GM12878 (cell line): ENCODE measurements around the gene RPRD2. TPM values are rescaled to one million over a fixed set of nuclear protein-coding genes. Genes with fewer than 3 reads are reported as not detected.

Experiments used
- ATAC-seq: fragments of 200-7000 bp; cut with Tn5 transposase; 3 replicates; pipeline ENCODE4 v1.9.1; 2020; ENCODE audit warnings: mild to moderate bottlenecking, moderate library complexity
- BruUV-seq: library from RNA; stranded (reverse); fragments of 400-500 nt; replicated peaks from 2 replicates; lab custom pipeline; 2021; lab: Mats Ljungman, UMichigan
- CTCF ChIA-PET: fragments of 300-600 bp; sonication (Branson Sonifier 250); formaldehyde crosslinking; extraction: SDS; loops from one replicate; lab custom pipeline; 2021; ENCODE audit warnings: inconsistent platforms; lab: Yijun Ruan, JAX
- POLR2A ChIA-PET: fragments of 350-600 bp; formaldehyde crosslinking; extraction: SDS; loops from one replicate; lab custom pipeline; 2021; ENCODE audit warnings: inconsistent platforms; lab: Charles Lee
- RAD21 ChIA-PET: fragments of 300-600 bp; sonication (Branson Sonifier 250); formaldehyde crosslinking; loops from one replicate; lab custom pipeline; 2023; ENCODE audit warnings: antibody characterized with exemption; ENCODE audit not compliant: unreplicated experiment; lab: Charles Lee
- SMC1A ChIA-PET: fragments of 300-600 bp; sonication (Branson Sonifier 250); formaldehyde crosslinking; loops from one replicate; lab custom pipeline; 2023; ENCODE audit not compliant: unreplicated experiment, uncharacterized antibody; lab: Charles Lee
- DNase-seq: peaks from one replicate; pipeline ENCODE4 v3.0.0-alpha.2; 2011; ENCODE audit warnings: low read depth, low spot score
- FAIRE-seq: peaks from 3 replicates; lab custom pipeline; 2011; peaks lifted over from hg19 to GRCh38; lab: Jason Lieb, UNC
- H2AFZ ChIP-seq: 2 replicates; pipeline ENCODE4 v1.6.0; 2011; ENCODE audit warnings: low read depth, low read length, control low read depth; ENCODE audit not compliant: control insufficient read depth
- H3K27ac ChIP-seq: 2 replicates; pipeline ENCODE4 v1.5.1; 2011; ENCODE audit warnings: control low read depth; ENCODE audit not compliant: control insufficient read depth, insufficient read depth
- H3K27me3 ChIP-seq, 2 experiments: replicated peaks in 1 of 2; 2 replicates each; pipeline versions ENCODE4 v1.6.0 to v1.6.1; 2011; ENCODE audit warnings: low read length in 1 of 2; ENCODE audit not compliant: control insufficient read depth in 2 of 2, insufficient read depth in 2 of 2
- H3K36me3 ChIP-seq, 2 experiments: 2 replicates each; pipeline ENCODE4 v1.5.1; 2011; ENCODE audit warnings: low read length in 1 of 2; ENCODE audit not compliant: control insufficient read depth in 2 of 2, insufficient read depth in 2 of 2
- H3K4me1 ChIP-seq: 2 replicates; pipeline ENCODE4 v1.6.1; 2011; ENCODE audit warnings: mild to moderate bottlenecking, low read length, moderate library complexity, mixed read lengths; ENCODE audit not compliant: control insufficient read depth, insufficient read depth
- H3K4me2 ChIP-seq: 2 replicates; pipeline ENCODE4 v1.6.0; 2011; ENCODE audit warnings: control low read depth; ENCODE audit not compliant: control insufficient read depth, insufficient read depth
- H3K4me3 ChIP-seq: fragments of 200-600 bp; sonication (generic); 2 replicates; pipeline ENCODE4 v1.5.1; 2016
- H3K79me2 ChIP-seq: 2 replicates; pipeline ENCODE4 v1.6.0; 2011; ENCODE audit warnings: low read length; ENCODE audit not compliant: control insufficient read depth, insufficient read depth
- H3K9ac ChIP-seq: 2 replicates; pipeline ENCODE4 v1.8.0; 2011; ENCODE audit warnings: low read length, control low read depth, mixed read lengths; ENCODE audit not compliant: control insufficient read depth, insufficient read depth
- H3K9me3 ChIP-seq: replicated peaks from 3 replicates; pipeline ENCODE4 v1.5.1; 2011; ENCODE audit warnings: mild to moderate bottlenecking, low read length; ENCODE audit not compliant: control insufficient read depth, insufficient read depth
- H4K20me1 ChIP-seq: 2 replicates; pipeline ENCODE4 v1.6.0; 2011; ENCODE audit not compliant: control insufficient read depth, insufficient read depth
- ASH2L ChIP-seq: fragments of 300-600, 200-600 bp; sonication (generic); IDR thresholded peaks from 2 replicates; pipeline ENCODE4 v1.6.1; 2017; ENCODE audit warnings: low read depth, mild to moderate bottlenecking, borderline replicate concordance
- BCLAF1 ChIP-seq: fragments of 450-650 bp; IDR thresholded peaks from 2 replicates; pipeline ENCODE4 v1.6.1; 2017; ENCODE audit warnings: antibody characterized with exemption, mild to moderate bottlenecking, moderate library complexity
- BMI1 ChIP-seq: fragments of 450-650 bp; IDR thresholded peaks from 2 replicates; pipeline ENCODE4 v1.6.1; 2016; ENCODE audit warnings: mild to moderate bottlenecking, moderate library complexity, borderline replicate concordance
- E2F4 ChIP-seq: IDR thresholded peaks from 2 replicates; pipeline ENCODE4 v1.6.1; 2012; ENCODE audit warnings: low read depth, low read length, improper control_type of control experiment
- HDGF ChIP-seq: fragments of 450-650 bp; IDR thresholded peaks from 2 replicates; pipeline ENCODE4 v1.6.1; 2016; ENCODE audit warnings: antibody characterized with exemption
- IRF3 ChIP-seq: fragments of 450-650 bp; IDR thresholded peaks from 2 replicates; pipeline ENCODE4 v1.6.1; 2014; ENCODE audit warnings: mild to moderate bottlenecking
- KDM1A ChIP-seq: fragments of 200-600 bp; sonication (generic); IDR thresholded peaks from 2 replicates; pipeline ENCODE4 v1.6.1; 2016; ENCODE audit warnings: borderline replicate concordance
- NFYA ChIP-seq: IDR thresholded peaks from 2 replicates; pipeline ENCODE4 v1.6.1; 2011; ENCODE audit warnings: low read depth, mild to moderate bottlenecking, low read length, improper control_type of control experiment, borderline replicate concordance
- RELA ChIP-seq: fragments of 450-650 bp; IDR thresholded peaks from 2 replicates; pipeline ENCODE4 v1.8.0; 2014; ENCODE audit warnings: borderline replicate concordance; ENCODE audit not compliant: partially characterized antibody
- SIX5 ChIP-seq: IDR thresholded peaks from 2 replicates; pipeline ENCODE4 v1.6.1; 2011; ENCODE audit warnings: mild to moderate bottlenecking, low read depth, low read length, moderate library complexity; ENCODE audit not compliant: severe bottlenecking
- ZBTB11 ChIP-seq: fragments of 450-650 bp; formaldehyde crosslinking; IDR thresholded peaks from 2 replicates; pipeline ENCODE4 v1.5.0; 2022; ENCODE audit warnings: mild to moderate bottlenecking, missing genetic modification characterization
- ZNF217 ChIP-seq: fragments of 450-650 bp; IDR thresholded peaks from 2 replicates; pipeline ENCODE4 v1.6.1; 2017; ENCODE audit warnings: antibody characterized with exemption, mild to moderate bottlenecking
- WGBS: methylation state at CpG from one replicate; pipeline ENCODE4 v1.1.6; 2016; ENCODE audit warnings: low lambda C conversion rate; ENCODE audit not compliant: insufficient replicate concordance, insufficient coverage; ENCODE audit errors: missing lambda C conversion rate; 5-methylcytosine and 5-hydroxymethylcytosine counted together
- in situ Hi-C: fragments of 300-500 bp; cut with MboI; formaldehyde crosslinking; loops from 9 replicates; pipeline ENCODE4 v1.14.3; 2018; ENCODE audit warnings: mixed read lengths
- intact Hi-C: fragments of 100-400 bp; cut with micrococcal nuclease; formaldehyde crosslinking; loops from one replicate; pipeline ENCODE4 v1.14.2; 2022; ENCODE audit not compliant: unreplicated experiment
- polyA plus RNA-seq, 11 experiments: library from polyadenylated mRNA; depleted of rRNA in 4 of 11; unstranded in 6 of 11; stranded (reverse) in 5 of 11; fragments of >200 nt; fragmentation: Nextera tagmentation in 4 of 11; fragmentation: Illumina TruSeq in 1 of 11; extraction: Ambion mirVana in 4 of 11; extraction: Trizol in 1 of 11; gene quantifications; 1 replicate in 1 of 11; 2 replicates in 10 of 11; pipeline versions ENCODE4 v1.2.1 to v1.2.3, GENCODE V29; 2011 to 2016; ENCODE audit warnings: inconsistent platforms in 2 of 11, missing spikeins in 2 of 11, low read depth in 1 of 11
- total RNA-seq, 4 experiments: library from RNA; depleted of rRNA in 3 of 4; stranded (reverse); fragments of >200 nt in 3 of 4; fragmentation: Illumina TruSeq in 1 of 4; extraction: Trizol in 1 of 4; gene quantifications; 2 replicates each; pipeline versions ENCODE4 v1.2.1 to v1.2.3, GENCODE V29; 2013 to 2021

The RPRD2 gene
- total and polyA plus RNA-seq, 10 of the 15 experiments (the other 5 are each of a cell fraction or from before 2014, with no cell fraction given): 1.9 to 24.8 (median 13.3) TPM

- no TSS peak for BruUV-seq
- Histone ChIP-seq H3K27me3 (no peaks in the 10 kb centered on the region), H3K79me2 (no peaks in the 10 kb centered on the region), H3K9me3 (no peaks in the 10 kb centered on the region), H3K36me3 (peaks cover 0 to 7% of the 10 kb centered on the region in 2 experiments; a peak in 2 of 4 replicates), H3K9ac (no peak overlapping the region), H3K4me1 (no peaks in the 10 kb centered on the region), H3K4me3 (no peak overlapping the region), H2AFZ (no peak overlapping the region), H4K20me1 (no peaks in the 10 kb centered on the region), H3K27ac (no peak overlapping the region), H3K4me2 (no peak overlapping the region)
- no peak for FAIRE-seq
- CTCF ChIA-PET: interaction anchor here (0.9 to 1.2 kb wide), 2 partner anchors 21 to 46 kb away, joined by 3 read pairs; partner anchors contain the start of gene TARS2
- 96% methylated on average over 2 of the region's 2 CpGs for WGBS
- SMC1A ChIA-PET: interaction anchor here (1.3 kb wide), 1 partner anchor 12 kb away, joined by 3 read pairs; no protein-coding TSS in a partner anchor
- TF ChIP-seq ASH2L (no peak), RELA (no peak), BMI1 (no peak), E2F4 (no peak), SIX5 (no peak), ZNF217 (no peak), NFYA (no peak), KDM1A (no peak), HDGF (no peak), ZBTB11 (CRISPR knock-in tag) (no peak), BCLAF1 (no peak), IRF3 (no peak)
- RAD21 ChIA-PET: no interaction called here
- in situ Hi-C loops: no loop called here
- intact Hi-C loops: no loop called here
- POLR2A ChIA-PET: interaction anchor here (0.5 kb wide), 1 partner anchor 92 kb away, joined by 3 read pairs; no protein-coding TSS in a partner anchor
- no peak for DNase-seq
- no peak for ATAC-seq
Measured at GRCh38 chr1:150441121-150441520, 77.2 kb downstream of the RPRD2 start.
